GM18507 (cell line): ENCODE measurements around the gene AJAP1.
"Not testable (repeated sequence)": the region's sequence is repeated elsewhere in the genome, so short reads cannot be mapped to it uniquely, and the experiment has no call there.

Experiments
- DNase-seq: peaks from one replicate; pipeline ENCODE4 v3.0.0; 2011; ENCODE audit warnings: low read depth; ENCODE audit not compliant: insufficient read length; ENCODE audit errors: extremely low spot score
- FAIRE-seq: peaks from 2 replicates; lab custom pipeline; 2011; peaks lifted over from hg19 to GRCh38; lab: Jason Lieb, UNC

Gene AJAP1

GRCh38 chr1:4653796-4654725 is at the start of gene AJAP1:
Gene AJAP1 (plus strand): TSS chr1:4654609. CDS start chr1:4655426, 817 bp downstream.
- FAIRE-seq, result no peak
- no peak for DNase-seq

GRCh38 chr1:4605158-4605557 is 49.3 kb upstream of the AJAP1 start:
- DNase-seq (no peak), FAIRE-seq (no peak)

GRCh38 chr1:4611563-4612341 is 42.7 kb upstream of the AJAP1 start:
- FAIRE-seq (no peak), DNase-seq (no peak)

- no peak for DNase-seq
- FAIRE-seq, result no peak
Measured at GRCh38 chr1:4612991-4613390, 41.4 kb upstream of the AJAP1 start.

- FAIRE-seq, result no peak
- no peak for DNase-seq
Measured at GRCh38 chr1:4613606-4614370, 40.6 kb upstream of the AJAP1 start.

- FAIRE-seq (no peak), DNase-seq (no peak)
Measured at GRCh38 chr1:4614371-4615137, 39.9 kb upstream of the AJAP1 start.

- FAIRE-seq, result no peak
- no peak for DNase-seq
Measured at GRCh38 chr1:4615138-4615470, 39.3 kb upstream of the AJAP1 start.

GRCh38 chr1:4615501-4615900 is 38.9 kb upstream of the AJAP1 start:
- DNase-seq (no peak), FAIRE-seq (no peak)

GRCh38 chr1:4616831-4617465 is 37.5 kb upstream of the AJAP1 start:
- FAIRE-seq, result no peak
- DNase-seq, result no peak

- FAIRE-seq (no peak), DNase-seq (no peak)
Measured at GRCh38 chr1:4617506-4617905, 36.9 kb upstream of the AJAP1 start.

- FAIRE-seq, result not testable (repeated sequence)
Measured at GRCh38 chr1:4618827-4619226, 35.6 kb upstream of the AJAP1 start.

GRCh38 chr1:4621646-4622045 is 32.8 kb upstream of the AJAP1 start:
- FAIRE-seq (no peak), DNase-seq (no peak)

More at GRCh38 chr1:4618827-4619226, 35.6 kb upstream of the AJAP1 start:
- not testable (repeated sequence) for DNase-seq

- DNase-seq (no peak), FAIRE-seq (no peak)
Measured at GRCh38 chr1:4622821-4623220, 31.6 kb upstream of the AJAP1 start.

- FAIRE-seq, result no peak
Measured at GRCh38 chr1:4624141-4624715, 30.2 kb upstream of the AJAP1 start.

GRCh38 chr1:4624801-4625200 is 29.6 kb upstream of the AJAP1 start:
- DNase-seq (no peak), FAIRE-seq (no peak)

More at GRCh38 chr1:4624141-4624715, 30.2 kb upstream of the AJAP1 start:
- no peak for DNase-seq

- DNase-seq, result no peak
- FAIRE-seq, result no peak
Measured at GRCh38 chr1:4626061-4626460, 28.3 kb upstream of the AJAP1 start.

GRCh38 chr1:4626560-4627319 is 27.7 kb upstream of the AJAP1 start:
- FAIRE-seq (no peak), DNase-seq (no peak)

- FAIRE-seq, result no peak
- no peak for DNase-seq
Measured at GRCh38 chr1:4627353-4627752, 27.1 kb upstream of the AJAP1 start.
